T-helper 17 cell (primary cell): ENCODE results near the gene CARD8. TPM values are rescaled to one million over a fixed set of nuclear protein-coding genes. Genes with fewer than 3 reads are reported as not detected.
"Not testable (repeated sequence)": the region's sequence is repeated elsewhere in the genome, so short reads cannot be mapped to it uniquely, and the experiment has no call there.

Experiments
- ATAC-seq: fragments of 150-1000 bp; cut with Tn5 transposase; 2 replicates; pipeline ENCODE4 v1.10.0; 2021; ENCODE audit warnings: mild to moderate bottlenecking, moderate library complexity
- DNase-seq, 3 donors: peaks; one replicate each; pipeline versions ENCODE4 v3.0.0 to v3.0.0-alpha.2; 2020 to 2021
- H3K9me3 ChIP-seq: one replicate; pipeline ENCODE4 v1.7.0; 2013; ENCODE audit warnings: low read length, mild to moderate bottlenecking; ENCODE audit not compliant: control insufficient read depth, poor library complexity, severe bottlenecking
- H3K27ac Mint-ChIP-seq: one replicate; pipeline ENCODE4 v1.8.0; 2022; ENCODE audit warnings: mild to moderate bottlenecking, moderate library complexity, mixed read lengths
- H3K27me3 Mint-ChIP-seq: one replicate; pipeline ENCODE4 v1.8.0; 2022; ENCODE audit warnings: mixed read lengths
- H3K36me3 Mint-ChIP-seq: one replicate; pipeline ENCODE4 v1.8.0; 2022; ENCODE audit warnings: low read depth, mixed read lengths
- H3K4me1 Mint-ChIP-seq: one replicate; pipeline ENCODE4 v1.8.0; 2022; ENCODE audit warnings: mild to moderate bottlenecking, mixed read lengths
- H3K4me3 Mint-ChIP-seq: one replicate; pipeline ENCODE4 v1.8.0; 2022; ENCODE audit warnings: mild to moderate bottlenecking, moderate library complexity, mixed read lengths
- total RNA-seq, 4 donors: library from RNA in 2 of 4; stranded (reverse) in 2 of 4; gene quantifications; one replicate each; pipeline ENCODE4 v1.2.3 and lab custom pipeline; 2022 to 2026

Gene CARD8, protein sequence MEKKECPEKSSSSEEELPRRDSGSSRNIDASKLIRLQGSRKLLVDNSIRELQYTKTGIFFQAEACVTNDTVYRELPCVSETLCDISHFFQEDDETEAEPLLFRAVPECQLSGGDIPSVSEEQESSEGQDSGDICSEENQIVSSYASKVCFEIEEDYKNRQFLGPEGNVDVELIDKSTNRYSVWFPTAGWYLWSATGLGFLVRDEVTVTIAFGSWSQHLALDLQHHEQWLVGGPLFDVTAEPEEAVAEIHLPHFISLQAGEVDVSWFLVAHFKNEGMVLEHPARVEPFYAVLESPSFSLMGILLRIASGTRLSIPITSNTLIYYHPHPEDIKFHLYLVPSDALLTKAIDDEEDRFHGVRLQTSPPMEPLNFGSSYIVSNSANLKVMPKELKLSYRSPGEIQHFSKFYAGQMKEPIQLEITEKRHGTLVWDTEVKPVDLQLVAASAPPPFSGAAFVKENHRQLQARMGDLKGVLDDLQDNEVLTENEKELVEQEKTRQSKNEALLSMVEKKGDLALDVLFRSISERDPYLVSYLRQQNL
- total RNA-seq (100 to 1,000 TPM; 127 to 164 TPM), total RNA-seq (lab: John Stamatoyannopoulos, UW) (180 to 245 reads per million in 2 donors)

DNA sequence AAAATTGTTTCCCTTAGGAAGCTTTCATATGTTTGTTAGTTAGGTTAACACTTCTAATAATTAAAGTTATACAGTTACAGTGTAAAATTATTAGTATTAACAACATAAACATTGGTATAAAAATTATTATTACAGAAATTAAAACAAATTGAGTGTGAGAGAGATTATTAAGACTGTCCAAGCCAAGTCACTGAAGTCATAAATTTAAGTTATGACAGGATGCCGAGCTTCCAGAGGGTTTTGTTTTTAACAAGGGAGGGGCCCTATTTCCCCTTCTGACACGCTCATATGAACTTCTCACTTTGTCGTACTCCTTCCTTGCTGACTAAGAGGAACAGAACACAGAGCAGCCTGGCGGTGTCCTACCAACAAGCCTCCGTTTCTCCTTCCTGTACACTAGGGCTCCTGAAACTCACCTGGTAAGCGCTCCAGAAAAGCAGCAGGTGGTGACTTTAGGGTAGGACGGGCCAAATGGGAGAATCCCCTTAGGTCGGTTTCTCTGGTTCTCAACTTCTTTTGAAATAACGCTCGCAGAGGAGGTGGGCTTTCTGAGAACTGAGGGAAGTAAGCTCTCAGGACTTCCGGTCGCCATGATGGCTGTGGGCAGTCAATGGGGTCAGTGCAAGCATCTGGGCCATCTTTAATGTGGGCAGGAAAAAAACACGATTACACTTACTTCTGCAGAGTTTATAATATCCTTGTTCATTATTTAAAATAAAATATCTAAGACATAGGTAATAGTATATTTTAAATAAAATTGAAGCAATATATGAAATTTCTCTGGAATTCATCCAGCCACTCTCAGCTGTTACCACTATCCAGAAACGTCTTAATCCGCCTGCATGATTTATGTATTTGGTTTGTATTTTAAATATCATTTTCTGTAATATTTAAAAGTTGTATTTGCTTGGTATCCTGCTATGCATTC lies at the start of gene CARD8:
CARD8 (minus strand) TSS at position 537 of the 928 bp plus-strand sequence. CDS start 14,892 bp downstream, outside the sequence.
- Mint-ChIP-seq H3K4me3 (peak within 1 kb of the TSS; percentile 95), H3K36me3 (peaks cover 4% of the 10 kb centered on the region), H3K4me1 (peaks cover 56% of the 10 kb centered on the region), H3K27me3 (no peaks in the 10 kb centered on the region), H3K27ac (peak within 1 kb of the TSS; percentile 93)
- H3K9me3 ChIP-seq = no peaks in the 10 kb centered on the region
- ATAC-seq (peak; percentile 80), DNase-seq (peak; percentile 53 to 63 (median 62))

DNA sequence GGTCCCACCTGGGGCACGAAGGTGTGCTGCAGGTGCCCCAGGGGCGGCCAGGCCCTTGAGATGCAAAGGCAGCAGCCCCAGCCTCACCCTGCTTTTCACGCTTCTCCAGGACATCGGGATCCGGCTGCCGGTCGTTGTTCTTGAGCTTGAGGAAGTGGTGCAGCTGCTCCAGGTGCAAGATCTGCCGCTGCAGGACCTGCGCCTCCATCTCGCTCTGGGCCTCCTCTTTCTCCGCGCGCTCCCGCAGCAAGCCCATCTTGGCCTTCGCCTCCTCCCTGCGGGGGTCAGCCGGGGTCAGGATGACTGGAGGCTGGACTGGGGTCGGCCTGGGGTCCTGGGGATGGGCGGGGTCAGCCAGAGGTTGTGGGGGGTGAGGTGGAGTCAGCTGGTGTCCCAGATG lies 48.2 kb upstream of the CARD8 start:
- H3K9me3 ChIP-seq = no peaks in the 10 kb centered on the region
- DNase-seq = no peak
- H3K4me1 Mint-ChIP-seq = peaks cover 3% of the 10 kb centered on the region
- no peak for ATAC-seq
- peaks cover 3% of the 10 kb centered on the region for H3K36me3 Mint-ChIP-seq
- H3K27me3 Mint-ChIP-seq = no peaks in the 10 kb centered on the region
- H3K27ac Mint-ChIP-seq = no peak overlapping the region
- H3K4me3 Mint-ChIP-seq = no peak overlapping the region

DNA sequence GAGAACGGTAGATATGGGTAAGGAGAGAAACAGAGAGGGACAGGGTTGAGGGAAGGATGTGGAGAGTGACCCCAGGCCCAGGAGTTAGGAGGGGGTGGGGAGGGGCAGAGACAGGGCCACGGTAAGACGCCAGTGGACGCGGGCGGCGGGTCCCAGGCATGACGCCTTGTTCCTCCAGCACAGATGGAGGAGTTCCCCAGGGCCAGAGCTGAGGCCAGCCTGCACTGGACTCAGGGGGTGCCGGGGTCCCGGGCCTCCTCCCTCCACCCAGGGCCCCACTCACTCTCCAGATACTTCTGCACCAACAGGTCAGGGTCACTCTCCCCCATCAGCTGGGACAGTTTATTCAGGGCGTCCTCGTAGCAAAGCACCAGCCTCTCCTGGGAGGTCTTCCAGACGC lies 47.7 kb upstream of the CARD8 start:
- no peak for DNase-seq
- no peaks in the 10 kb centered on the region for H3K27me3 Mint-ChIP-seq
- H3K4me1 Mint-ChIP-seq = peaks cover 3% of the 10 kb centered on the region
- H3K36me3 Mint-ChIP-seq = peaks cover 3% of the 10 kb centered on the region
- ATAC-seq = no peak
- no peak overlapping the region for H3K4me3 Mint-ChIP-seq
- H3K27ac Mint-ChIP-seq = no peak overlapping the region
- no peaks in the 10 kb centered on the region for H3K9me3 ChIP-seq

DNA sequence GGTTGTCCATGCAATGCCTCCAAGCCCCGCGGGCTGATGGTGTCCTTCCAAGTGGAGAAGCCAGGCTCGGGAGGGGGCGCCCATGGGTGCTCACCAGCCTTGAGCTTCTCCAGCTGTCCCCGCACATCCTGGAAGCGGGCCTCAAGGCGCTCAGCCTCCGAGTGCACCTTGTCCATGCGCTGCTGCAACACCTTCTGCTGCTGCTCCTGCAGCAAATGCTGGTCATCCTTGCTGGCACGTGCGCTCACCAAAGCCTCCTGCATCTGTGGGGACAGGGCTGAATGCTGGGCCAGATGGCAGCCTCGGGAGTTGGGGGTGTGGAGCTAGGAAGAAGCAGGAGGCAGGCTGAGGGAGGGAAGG lies 46.9 kb upstream of the CARD8 start:
- Mint-ChIP-seq H3K27me3 (no peaks in the 10 kb centered on the region), H3K27ac (no peak overlapping the region), H3K4me3 (no peak overlapping the region), H3K36me3 (peaks cover 3% of the 10 kb centered on the region), H3K4me1 (peaks cover 3% of the 10 kb centered on the region)
- DNase-seq (no peak), ATAC-seq (no peak)
- H3K9me3 ChIP-seq = no peaks in the 10 kb centered on the region

DNA sequence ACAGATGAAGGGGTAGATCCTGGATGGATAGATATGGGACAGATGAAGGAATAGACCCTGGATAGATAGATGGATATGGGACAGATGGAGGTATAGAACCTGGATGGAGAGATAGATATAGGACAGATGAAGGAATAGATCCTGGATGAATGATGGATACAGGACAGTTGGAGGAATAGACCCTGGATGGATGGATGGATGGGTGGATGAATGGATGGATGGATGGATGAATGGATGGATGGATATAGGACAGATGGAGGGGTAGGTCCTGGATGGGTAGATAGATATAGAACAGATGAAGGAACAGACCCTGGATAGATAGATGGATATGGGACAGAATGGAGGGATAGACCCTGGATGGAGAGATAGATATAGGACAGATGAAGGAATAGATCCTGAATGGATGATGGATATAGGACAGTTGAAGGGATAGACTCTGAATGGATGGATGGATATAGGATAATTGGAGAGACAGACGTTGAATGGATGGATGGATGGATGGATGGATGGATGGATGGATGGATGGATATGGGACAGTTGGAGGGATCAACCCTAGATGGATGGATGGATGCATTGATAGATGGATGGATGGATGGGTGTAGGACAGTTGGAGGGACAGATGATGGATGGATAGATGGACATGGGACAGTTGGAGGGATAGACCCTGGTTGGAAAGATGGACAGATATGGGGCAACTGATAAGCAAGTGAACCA lies 46.3 kb upstream of the CARD8 start:
- H3K27me3 Mint-ChIP-seq = no peaks in the 10 kb centered on the region
- no peak for DNase-seq
- H3K4me1 Mint-ChIP-seq = peaks cover 3% of the 10 kb centered on the region
- no peaks in the 10 kb centered on the region for H3K9me3 ChIP-seq
- no peak overlapping the region for H3K4me3 Mint-ChIP-seq
- peaks cover 3% of the 10 kb centered on the region for H3K36me3 Mint-ChIP-seq
- ATAC-seq = no peak
- no peak overlapping the region for H3K27ac Mint-ChIP-seq

DNA sequence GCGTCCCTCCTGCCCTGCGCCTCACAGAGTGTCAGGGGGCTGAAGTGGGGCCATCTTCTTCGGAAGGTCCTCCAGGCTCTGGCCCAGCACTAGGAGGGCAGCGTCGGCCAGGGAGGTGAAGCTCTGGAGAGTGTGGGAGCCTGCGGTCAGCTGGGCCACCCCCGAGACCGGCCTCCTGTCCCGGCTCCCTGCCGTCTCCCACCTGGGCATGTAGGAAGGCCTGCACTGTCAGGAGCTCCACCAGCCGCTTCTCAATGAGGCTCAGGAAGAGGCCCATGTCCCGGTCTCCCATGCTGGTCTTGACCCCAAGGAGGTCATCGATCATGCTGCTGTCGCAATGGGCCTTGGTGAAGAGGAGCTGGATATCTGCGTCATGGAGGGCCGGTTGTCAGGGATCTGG lies 42.3 kb upstream of the CARD8 start:
- peaks cover 2% of the 10 kb centered on the region for H3K36me3 Mint-ChIP-seq
- peaks cover 2% of the 10 kb centered on the region for H3K4me1 Mint-ChIP-seq
- no peak for DNase-seq

DNA sequence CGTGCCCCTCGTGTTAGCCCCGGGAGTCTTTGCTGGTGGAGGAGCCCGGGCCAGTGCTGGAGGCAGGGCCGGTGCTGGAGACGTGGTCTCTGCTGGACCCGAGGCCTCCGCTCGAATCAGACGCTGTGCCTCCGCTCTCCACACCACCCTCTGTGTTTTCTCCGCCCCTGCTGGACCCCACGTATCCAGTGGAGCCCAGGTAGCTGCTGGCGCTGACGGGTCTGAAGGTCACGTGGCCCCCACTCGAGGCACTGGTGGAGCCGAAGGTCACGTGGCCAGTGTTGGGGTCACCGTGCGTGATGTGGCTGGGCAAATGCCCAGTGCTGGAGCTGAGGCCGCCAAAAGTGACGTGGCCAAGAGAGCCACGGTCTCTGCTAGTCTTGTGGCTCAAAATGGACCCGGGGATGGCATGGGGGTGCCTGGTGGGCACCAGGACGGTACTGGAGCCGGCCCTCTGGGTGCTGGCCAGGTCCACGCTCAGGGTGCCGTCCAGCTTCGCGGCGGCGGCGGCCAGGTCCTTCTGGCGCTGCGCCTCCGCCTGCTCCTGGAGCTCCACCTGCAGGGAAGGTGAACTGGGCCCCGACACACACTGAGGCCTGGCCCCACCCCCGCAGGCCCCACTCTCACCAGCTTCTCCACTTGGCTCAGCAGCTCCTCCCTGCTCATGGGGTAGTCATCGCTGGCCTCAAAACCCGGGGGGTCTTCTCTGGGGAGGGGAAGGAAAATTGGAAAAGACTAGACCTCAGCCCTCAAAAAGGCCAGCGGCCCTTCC lies 41.4 kb upstream of the CARD8 start:
- Mint-ChIP-seq H3K4me3 (no peak overlapping the region), H3K36me3 (peaks cover 2% of the 10 kb centered on the region), H3K4me1 (peaks cover 2% of the 10 kb centered on the region), H3K27ac (no peak overlapping the region), H3K27me3 (peaks cover 7% of the 10 kb centered on the region)
- ATAC-seq (no peak), DNase-seq (no peak)
- H3K9me3 ChIP-seq = no peaks in the 10 kb centered on the region

More for the DNA sequence above, 42.3 kb upstream of the CARD8 start:
- no peak for ATAC-seq
- Mint-ChIP-seq H3K27me3 (peaks cover 7% of the 10 kb centered on the region), H3K4me3 (no peak overlapping the region), H3K27ac (no peak overlapping the region)
- no peaks in the 10 kb centered on the region for H3K9me3 ChIP-seq

DNA sequence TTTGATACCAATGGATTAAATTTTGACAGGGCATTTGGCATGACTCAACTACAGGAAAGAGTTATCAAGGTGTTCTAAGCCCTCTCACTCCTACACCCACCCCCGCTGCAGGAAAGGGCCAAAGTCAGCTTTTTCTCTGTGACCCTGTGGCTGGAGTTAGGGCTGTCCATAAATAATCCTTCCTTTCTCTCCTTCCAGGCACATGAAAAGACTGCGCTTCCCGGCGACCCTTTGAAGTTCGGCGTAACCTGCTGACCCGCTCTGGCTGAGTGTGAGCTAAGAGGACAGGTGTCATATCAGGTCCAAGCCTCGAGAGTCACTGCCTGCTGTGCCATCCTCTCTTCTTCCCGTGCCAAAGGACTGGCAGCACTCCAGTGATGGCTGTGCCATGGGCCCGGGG lies 39.7 kb upstream of the CARD8 start:
- Mint-ChIP-seq H3K36me3 (peaks cover 2% of the 10 kb centered on the region), H3K4me3 (no peak overlapping the region), H3K27ac (no peak overlapping the region), H3K4me1 (peaks cover 7% of the 10 kb centered on the region), H3K27me3 (peaks cover 7% of the 10 kb centered on the region)
- H3K9me3 ChIP-seq = no peaks in the 10 kb centered on the region
- no peak for DNase-seq
- ATAC-seq = no peak

DNA sequence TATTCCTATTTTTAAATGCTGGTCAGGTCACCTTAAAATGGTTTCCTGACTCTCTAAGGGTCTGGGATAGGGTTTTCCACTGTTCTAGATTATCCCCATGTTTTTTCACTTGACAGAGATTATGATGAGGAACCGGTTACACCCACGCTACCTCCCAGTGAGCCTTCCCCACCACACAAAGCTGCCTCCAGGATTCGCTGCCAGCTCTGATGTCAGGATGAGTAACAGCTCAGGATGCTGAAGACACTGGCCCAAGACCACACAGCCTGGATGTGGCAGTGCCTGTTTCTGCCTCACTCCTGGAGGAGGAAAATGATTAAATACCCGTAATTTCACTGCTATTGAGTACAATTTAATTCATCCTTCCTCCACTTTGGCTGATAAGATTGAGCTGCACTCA lies 37.1 kb upstream of the CARD8 start:
- no peaks in the 10 kb centered on the region for H3K9me3 ChIP-seq
- Mint-ChIP-seq H3K27me3 (peaks cover 12% of the 10 kb centered on the region), H3K27ac (no peak overlapping the region), H3K36me3 (peaks cover 2% of the 10 kb centered on the region), H3K4me1 (peaks cover 7% of the 10 kb centered on the region), H3K4me3 (no peak overlapping the region)
- no peak for ATAC-seq
- no peak for DNase-seq

DNA sequence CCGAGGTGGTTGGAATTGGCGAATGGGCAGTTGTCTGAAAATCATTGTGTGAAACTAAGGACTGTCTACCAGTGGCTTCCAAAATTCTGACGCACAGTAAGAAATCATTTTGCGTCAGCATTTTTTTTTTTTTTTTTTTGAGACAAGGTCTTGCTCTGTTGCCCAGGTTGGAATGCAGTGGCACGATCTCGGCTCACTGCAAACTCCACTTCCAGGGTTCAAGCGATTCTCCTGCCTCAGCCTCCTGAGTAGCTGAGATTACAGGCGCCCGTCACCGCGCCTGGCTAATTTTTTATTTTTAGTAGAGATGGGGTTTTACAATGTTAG lies 35.7 kb upstream of the CARD8 start:
- not testable (repeated sequence) for DNase-seq, H3K9me3 ChIP-seq, ATAC-seq, H3K4me1 Mint-ChIP-seq, H3K27ac Mint-ChIP-seq, H3K36me3 Mint-ChIP-seq
- Mint-ChIP-seq H3K27me3 (peaks cover 12% of the 10 kb centered on the region), H3K4me3 (peak overlapping the region; percentile 77)

DNA sequence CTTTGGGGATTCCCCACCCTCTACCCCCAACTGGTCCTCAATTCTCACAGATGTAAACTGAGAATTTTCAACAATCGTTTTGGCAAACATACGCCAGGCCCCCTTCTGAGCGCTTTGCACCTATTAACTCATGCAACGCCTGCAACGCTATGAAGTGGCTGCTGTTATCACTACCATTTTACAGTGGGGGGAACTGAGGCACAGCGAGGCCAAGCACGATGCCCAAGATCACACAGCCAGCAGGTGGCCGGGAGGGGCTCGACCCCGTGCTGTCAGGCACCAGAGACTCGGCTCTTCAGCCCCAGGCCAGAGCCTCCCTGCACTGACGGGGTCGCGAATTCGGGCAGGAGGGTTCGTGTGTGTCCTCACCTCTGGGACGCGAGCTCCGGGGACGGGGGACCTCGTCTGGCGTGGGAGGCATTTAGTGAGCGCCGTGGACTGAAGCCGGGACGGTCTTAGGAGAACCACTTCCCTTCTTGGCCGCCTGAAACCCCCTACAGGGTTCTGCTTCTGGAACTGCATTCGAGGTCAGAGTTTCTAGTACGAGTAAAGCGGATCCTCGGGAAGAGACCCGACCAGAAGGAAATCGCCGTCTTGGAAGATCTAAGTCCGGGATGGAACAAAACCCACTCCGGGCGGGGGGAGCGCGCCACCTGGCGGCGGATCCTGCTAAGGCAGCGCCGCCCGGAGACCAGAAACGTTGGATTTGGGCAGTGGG lies 35.2 kb upstream of the CARD8 start:
- peaks cover 5% of the 10 kb centered on the region for H3K4me1 Mint-ChIP-seq
- H3K27ac Mint-ChIP-seq = no peak overlapping the region
- H3K4me3 Mint-ChIP-seq = peak overlapping the region; percentile 77
- DNase-seq (peak; percentile 48 to 63 (median 59)), ATAC-seq (peak; percentile 62)
- H3K27me3 Mint-ChIP-seq = peaks cover 12% of the 10 kb centered on the region
- no peaks in the 10 kb centered on the region for H3K36me3 Mint-ChIP-seq
- no peaks in the 10 kb centered on the region for H3K9me3 ChIP-seq

DNA sequence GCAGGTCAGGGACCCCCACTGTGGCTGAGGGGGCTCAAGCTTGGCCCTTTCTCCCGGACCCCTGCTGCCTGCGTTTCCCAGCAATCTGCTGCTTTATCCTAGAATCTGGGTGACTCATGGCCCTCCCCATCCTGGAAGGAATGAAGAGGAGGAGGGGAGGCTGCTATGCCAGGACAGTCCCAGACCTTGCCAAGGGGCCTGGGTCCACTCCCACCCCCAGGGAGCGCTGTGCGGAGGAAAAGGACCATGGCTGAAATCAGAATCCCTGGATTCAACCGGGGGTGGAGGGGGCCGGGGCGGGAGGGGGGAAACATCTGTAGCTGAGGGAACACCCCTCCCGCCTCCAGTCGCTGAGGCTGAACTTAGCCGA lies 34.7 kb upstream of the CARD8 start:
- ATAC-seq = no peak
- peaks cover under 1% of the 10 kb centered on the region for H3K36me3 Mint-ChIP-seq
- no peaks in the 10 kb centered on the region for H3K9me3 ChIP-seq
- no peak overlapping the region for H3K4me3 Mint-ChIP-seq
- no peak overlapping the region for H3K27ac Mint-ChIP-seq
- peaks cover 5% of the 10 kb centered on the region for H3K4me1 Mint-ChIP-seq
- no peak for DNase-seq
- peaks cover 12% of the 10 kb centered on the region for H3K27me3 Mint-ChIP-seq
